Activated naive CD8-positive, alpha-beta T cell treated with anti-CD3 and anti-CD28 coated beads, Interleukin-2, amount 50 U/mL, for 24 hours (primary cell): ENCODE measurements around the gene MAP1B.
"Not testable (repeated sequence)": the region's sequence is repeated elsewhere in the genome, so short reads cannot be mapped to it uniquely, and the experiment has no call there.

ENCODE experiments used
- ATAC-seq: fragments of 150-1000 bp; cut with Tn5 transposase; one replicate; pipeline ENCODE4 v1.10.0; 2021
- DNase-seq: peaks from one replicate; pipeline ENCODE4 v3.0.0; 2021
- H3K27ac Mint-ChIP-seq: one replicate; pipeline ENCODE4 v1.8.0; 2021; ENCODE audit warnings: mild to moderate bottlenecking, mixed read lengths
- H3K27me3 Mint-ChIP-seq: one replicate; pipeline ENCODE4 v1.8.0; 2021; ENCODE audit warnings: mixed read lengths
- H3K36me3 Mint-ChIP-seq: one replicate; pipeline ENCODE4 v1.8.0; 2021; ENCODE audit warnings: low read depth, mixed read lengths
- H3K4me1 Mint-ChIP-seq: one replicate; pipeline ENCODE4 v1.8.0; 2021; ENCODE audit warnings: mixed read lengths
- H3K4me3 Mint-ChIP-seq: one replicate; pipeline ENCODE4 v1.8.0; 2021; ENCODE audit warnings: mild to moderate bottlenecking, moderate library complexity, mixed read lengths
- H3K9me3 Mint-ChIP-seq: one replicate; pipeline ENCODE4 v1.8.0; 2021; ENCODE audit warnings: mixed read lengths

MAP1B gene

GRCh38 chr5:72154076-72154756, 46.9 kb downstream of the MAP1B start:
- no peak overlapping the region for H3K27ac Mint-ChIP-seq
- H3K4me1 Mint-ChIP-seq, result no peaks in the 10 kb centered on the region
- no peaks in the 10 kb centered on the region for H3K9me3 Mint-ChIP-seq
- no peak overlapping the region for H3K4me3 Mint-ChIP-seq
- peaks cover 11% of the 10 kb centered on the region for H3K27me3 Mint-ChIP-seq
- DNase-seq (no peak), ATAC-seq (no peak)
- no peaks in the 10 kb centered on the region for H3K36me3 Mint-ChIP-seq

- DNase-seq (no peak), ATAC-seq (no peak)
- no peak overlapping the region for H3K4me3 Mint-ChIP-seq
- H3K27me3 Mint-ChIP-seq, result peaks cover 21% of the 10 kb centered on the region
- no peak overlapping the region for H3K27ac Mint-ChIP-seq
- no peaks in the 10 kb centered on the region for H3K9me3 Mint-ChIP-seq
- no peaks in the 10 kb centered on the region for H3K4me1 Mint-ChIP-seq
- H3K36me3 Mint-ChIP-seq, result no peaks in the 10 kb centered on the region
These were observed 49.8 kb downstream of the MAP1B start for GRCh38 chr5:72156946-72157624.

- no peaks in the 10 kb centered on the region for H3K4me1 Mint-ChIP-seq
- ATAC-seq (no peak), DNase-seq (no peak)
- no peaks in the 10 kb centered on the region for H3K9me3 Mint-ChIP-seq
- H3K27ac Mint-ChIP-seq, result no peak overlapping the region
- no peaks in the 10 kb centered on the region for H3K36me3 Mint-ChIP-seq
- H3K4me3 Mint-ChIP-seq, result no peak overlapping the region
- H3K27me3 Mint-ChIP-seq, result peaks cover 25% of the 10 kb centered on the region
These were observed 50.3 kb downstream of the MAP1B start for GRCh38 chr5:72157625-72157962.

- H3K36me3 Mint-ChIP-seq, result no peaks in the 10 kb centered on the region
- no peaks in the 10 kb centered on the region for H3K4me1 Mint-ChIP-seq
- peaks cover 36% of the 10 kb centered on the region for H3K27me3 Mint-ChIP-seq
- H3K4me3 Mint-ChIP-seq, result no peak overlapping the region
- ATAC-seq (no peak), DNase-seq (no peak)
- H3K27ac Mint-ChIP-seq, result no peak overlapping the region
- H3K9me3 Mint-ChIP-seq, result no peaks in the 10 kb centered on the region
These were observed 52.2 kb downstream of the MAP1B start for GRCh38 chr5:72159501-72159911.

- Mint-ChIP-seq H3K36me3 (no peaks in the 10 kb centered on the region), H3K27me3 (peaks cover 39% of the 10 kb centered on the region), H3K9me3 (no peaks in the 10 kb centered on the region), H3K27ac (no peak overlapping the region), H3K4me3 (no peak overlapping the region), H3K4me1 (no peaks in the 10 kb centered on the region)
- DNase-seq, result no peak
- no peak for ATAC-seq
These were observed 53.1 kb downstream of the MAP1B start for GRCh38 chr5:72160329-72160728.

- DNase-seq, result no peak
- ATAC-seq, result no peak
- no peak overlapping the region for H3K4me3 Mint-ChIP-seq
- no peaks in the 10 kb centered on the region for H3K4me1 Mint-ChIP-seq
- no peaks in the 10 kb centered on the region for H3K36me3 Mint-ChIP-seq
- no peak overlapping the region for H3K27ac Mint-ChIP-seq
- H3K27me3 Mint-ChIP-seq, result peaks cover 37% of the 10 kb centered on the region
- no peaks in the 10 kb centered on the region for H3K9me3 Mint-ChIP-seq
These were observed 53.7 kb downstream of the MAP1B start for GRCh38 chr5:72160959-72161358.

GRCh38 chr5:72161951-72162350, 54.7 kb downstream of the MAP1B start:
- ATAC-seq (no peak), DNase-seq (no peak)
- H3K4me1 Mint-ChIP-seq, result peaks cover 5% of the 10 kb centered on the region
- H3K9me3 Mint-ChIP-seq, result no peaks in the 10 kb centered on the region
- H3K27ac Mint-ChIP-seq, result no peak overlapping the region
- H3K36me3 Mint-ChIP-seq, result no peaks in the 10 kb centered on the region
- H3K27me3 Mint-ChIP-seq, result peaks cover 41% of the 10 kb centered on the region
- no peak overlapping the region for H3K4me3 Mint-ChIP-seq

GRCh38 chr5:72163349-72163983, 56.2 kb downstream of the MAP1B start:
- no peaks in the 10 kb centered on the region for H3K36me3 Mint-ChIP-seq

GRCh38 chr5:72166070-72166979, 59.0 kb downstream of the MAP1B start:
- no peak overlapping the region for H3K4me3 Mint-ChIP-seq
- H3K9me3 Mint-ChIP-seq, result no peaks in the 10 kb centered on the region
- H3K4me1 Mint-ChIP-seq, result peaks cover 7% of the 10 kb centered on the region
- peaks cover 58% of the 10 kb centered on the region for H3K27me3 Mint-ChIP-seq
- DNase-seq, result no peak
- H3K36me3 Mint-ChIP-seq, result no peaks in the 10 kb centered on the region
- no peak for ATAC-seq
- H3K27ac Mint-ChIP-seq, result no peak overlapping the region

More at GRCh38 chr5:72163349-72163983, 56.2 kb downstream of the MAP1B start:
- Mint-ChIP-seq H3K27ac (no peak overlapping the region), H3K9me3 (no peaks in the 10 kb centered on the region), H3K4me3 (no peak overlapping the region), H3K27me3 (peaks cover 45% of the 10 kb centered on the region), H3K4me1 (peaks cover 7% of the 10 kb centered on the region)
- ATAC-seq, result no peak
- DNase-seq, result no peak

GRCh38 chr5:72167257-72167656, 60.0 kb downstream of the MAP1B start:
- Mint-ChIP-seq H3K27ac (no peak overlapping the region), H3K27me3 (peaks cover 57% of the 10 kb centered on the region), H3K9me3 (no peaks in the 10 kb centered on the region), H3K4me3 (no peak overlapping the region), H3K4me1 (peaks cover 7% of the 10 kb centered on the region), H3K36me3 (no peaks in the 10 kb centered on the region)
- DNase-seq (no peak), ATAC-seq (peak; percentile 63)

GRCh38 chr5:72167804-72168203, 60.5 kb downstream of the MAP1B start:
- Mint-ChIP-seq H3K4me1 (peaks cover 7% of the 10 kb centered on the region), H3K9me3 (no peaks in the 10 kb centered on the region), H3K4me3 (no peak overlapping the region), H3K36me3 (no peaks in the 10 kb centered on the region), H3K27me3 (peaks cover 54% of the 10 kb centered on the region), H3K27ac (no peak overlapping the region)
- ATAC-seq (no peak), DNase-seq (no peak)

GRCh38 chr5:72170101-72170500, 62.8 kb downstream of the MAP1B start:
- no peak for DNase-seq
- H3K4me3 Mint-ChIP-seq, result no peak overlapping the region
- H3K27me3 Mint-ChIP-seq, result peaks cover 47% of the 10 kb centered on the region
- H3K36me3 Mint-ChIP-seq, result no peaks in the 10 kb centered on the region
- ATAC-seq, result no peak
- no peak overlapping the region for H3K27ac Mint-ChIP-seq
- no peaks in the 10 kb centered on the region for H3K9me3 Mint-ChIP-seq
- peaks cover 7% of the 10 kb centered on the region for H3K4me1 Mint-ChIP-seq

- not testable (repeated sequence) for ATAC-seq, H3K4me3 Mint-ChIP-seq, H3K4me1 Mint-ChIP-seq, H3K36me3 Mint-ChIP-seq, DNase-seq, H3K27ac Mint-ChIP-seq, H3K9me3 Mint-ChIP-seq
- peaks cover 53% of the 10 kb centered on the region for H3K27me3 Mint-ChIP-seq
These were observed 63.9 kb downstream of the MAP1B start for GRCh38 chr5:72171181-72171580.

GRCh38 chr5:72171667-72172066, 64.4 kb downstream of the MAP1B start:
- H3K4me1 Mint-ChIP-seq, result peaks cover 5% of the 10 kb centered on the region
- no peaks in the 10 kb centered on the region for H3K36me3 Mint-ChIP-seq
- DNase-seq (no peak), ATAC-seq (peak; percentile 49)
- no peak overlapping the region for H3K4me3 Mint-ChIP-seq
- no peaks in the 10 kb centered on the region for H3K9me3 Mint-ChIP-seq
- H3K27me3 Mint-ChIP-seq, result peaks cover 51% of the 10 kb centered on the region
- no peak overlapping the region for H3K27ac Mint-ChIP-seq
